A549 (cell line): ENCODE data around the gene ORC3. TPM values are rescaled to one million over a fixed set of nuclear protein-coding genes. Genes with fewer than 3 reads are reported as not detected.

ENCODE experiments used
- ATAC-seq, 2 experiments: fragments of 200-7000 bp in 1 of 2; fragments of >200 bp in 1 of 2; cut with Nextera tagmentation in 1 of 2; cut with Tn5 transposase in 1 of 2; 3 replicates each; pipeline versions ENCODE4 v1.8.0 to v1.9.1; 2018 to 2020; ENCODE audit warnings: mild to moderate bottlenecking in 1 of 2, moderate library complexity in 1 of 2
- CTCF ChIA-PET: fragments of 300-600 bp; sonication (Branson Sonifier 250); formaldehyde crosslinking; extraction: SDS; loops from one replicate; lab custom pipeline; 2021; ENCODE audit warnings: antibody characterized with exemption, inconsistent platforms; lab: Yijun Ruan, JAX
- POLR2A ChIA-PET: fragments of 350-600 bp; formaldehyde crosslinking; extraction: SDS; loops from one replicate; lab custom pipeline; 2021; ENCODE audit warnings: antibody characterized with exemption, inconsistent platforms; lab: Yijun Ruan, JAX
- DNase-seq, 2 experiments: peaks; one replicate each; pipeline versions ENCODE4 v3.0.0 to v3.0.0-alpha.2; 2011 to 2016; ENCODE audit warnings: low read depth in 1 of 2, low spot score in 1 of 2
- FAIRE-seq: peaks from 2 replicates; lab custom pipeline; 2011; peaks lifted over from hg19 to GRCh38; lab: Jason Lieb, UNC
- H3K27ac ChIP-seq, 2 experiments: fragments of >200 bp; sonication (Bioruptor Twin); formaldehyde crosslinking; 3 replicates each; pipeline ENCODE4 v1.5.1; 2016 to 2017
- H3K4me1 ChIP-seq: fragments of >200 bp; sonication (Bioruptor Twin); formaldehyde crosslinking; 3 replicates; pipeline ENCODE4 v1.6.1; 2016
- H3K4me2 ChIP-seq: fragments of >200 bp; sonication (Bioruptor Twin); formaldehyde crosslinking; 3 replicates; pipeline ENCODE4 v1.6.1; 2016
- H3K4me3 ChIP-seq: fragments of >200 bp; sonication (Bioruptor Twin); formaldehyde crosslinking; 3 replicates; pipeline ENCODE4 v1.5.1; 2016
- H3K9me3 ChIP-seq: fragments of >200 bp; sonication (Bioruptor Twin); formaldehyde crosslinking; 3 replicates; pipeline ENCODE4 v1.6.1; 2016
- ATOH8 ChIP-seq: fragments of 250-450 bp; sonication (Bioruptor Pico); IDR thresholded peaks from 2 replicates; pipeline ENCODE4 v1.5.0; 2020; ENCODE audit warnings: low read depth, mild to moderate bottlenecking, moderate library complexity
- BCL3 ChIP-seq: fragments of >200 bp; sonication (Bioruptor Twin); formaldehyde crosslinking; IDR thresholded peaks from 3 replicates; pipeline ENCODE4 v1.6.1; 2016
- CBX8 ChIP-seq: fragments of 200-600 bp; sonication (generic); IDR thresholded peaks from 2 replicates; pipeline ENCODE4 v1.6.1; 2016
- CHD4 ChIP-seq: fragments of 200-600 bp; sonication (generic); IDR thresholded peaks from 2 replicates; pipeline ENCODE4 v1.6.1; 2016; ENCODE audit warnings: antibody characterized with exemption, mild to moderate bottlenecking, borderline replicate concordance
- E2F6 ChIP-seq: IDR thresholded peaks from 2 replicates; pipeline ENCODE4 v1.6.1; 2012; ENCODE audit warnings: low read depth, borderline replicate concordance
- EP300 ChIP-seq, 2 experiments: fragments of >200 bp; sonication (Bioruptor Twin); formaldehyde crosslinking; IDR thresholded peaks; 2 replicates in 1 of 2; 3 replicates in 1 of 2; pipeline ENCODE4 v1.6.1; 2016 to 2017
- FOSB ChIP-seq: fragments of 250-450 bp; sonication (Bioruptor Pico); IDR thresholded peaks from 2 replicates; pipeline ENCODE4 v1.5.0; 2020; ENCODE audit warnings: mild to moderate bottlenecking, moderate library complexity
- FOXS1 ChIP-seq: fragments of 250-450 bp; sonication (Bioruptor Pico); IDR thresholded peaks from 2 replicates; pipeline ENCODE4 v1.5.0; 2020; ENCODE audit warnings: mild to moderate bottlenecking, moderate library complexity
- HEYL ChIP-seq: fragments of 250-450 bp; sonication (Bioruptor Pico); IDR thresholded peaks from 2 replicates; pipeline ENCODE4 v1.8.0; 2021; ENCODE audit warnings: mild to moderate bottlenecking, moderate library complexity
- HMGXB4 ChIP-seq: fragments of 250-450 bp; sonication (Bioruptor Pico); IDR thresholded peaks from 2 replicates; pipeline ENCODE4 v1.5.0; 2021; ENCODE audit warnings: mild to moderate bottlenecking, moderate library complexity, borderline replicate concordance
- JUNB ChIP-seq: fragments of >200 bp; sonication (Bioruptor Twin); formaldehyde crosslinking; IDR thresholded peaks from 2 replicates; pipeline ENCODE4 v1.6.1; 2016
- KDM1A ChIP-seq: fragments of 200-600 bp; sonication (generic); IDR thresholded peaks from 2 replicates; pipeline ENCODE4 v1.6.1; 2016; ENCODE audit warnings: low read depth, mild to moderate bottlenecking
- POLR2A ChIP-seq: IDR thresholded peaks from 2 replicates; pipeline ENCODE4 v1.6.1; 2012; ENCODE audit warnings: mild to moderate bottlenecking, low read length
- RARB ChIP-seq: fragments of 250-450 bp; sonication (Bioruptor Pico); IDR thresholded peaks from 2 replicates; pipeline ENCODE4 v1.8.0; 2021; ENCODE audit warnings: mild to moderate bottlenecking, moderate library complexity
- RCOR1 ChIP-seq: fragments of 150-350 bp; IDR thresholded peaks from 2 replicates; pipeline ENCODE4 v1.6.1; 2014; ENCODE audit warnings: antibody characterized with exemption, low read length, low read depth
- REST ChIP-seq: fragments of 200-600 bp; sonication (generic); IDR thresholded peaks from 2 replicates; pipeline ENCODE4 v1.6.1; 2016; ENCODE audit warnings: antibody characterized with exemption, mild to moderate bottlenecking, moderate library complexity
- RFX5 ChIP-seq: fragments of 450-650 bp; IDR thresholded peaks from 2 replicates; pipeline ENCODE4 v1.7.1; 2014; ENCODE audit warnings: antibody characterized with exemption, mild to moderate bottlenecking, moderate library complexity
- ZNF302 ChIP-seq: fragments of 250-450 bp; sonication (Bioruptor Pico); IDR thresholded peaks from 2 replicates; pipeline ENCODE4 v1.9.0; 2021; ENCODE audit warnings: inconsistent platforms, mild to moderate bottlenecking, moderate library complexity
- ZSCAN20 ChIP-seq: fragments of 250-450 bp; sonication (Bioruptor Pico); IDR thresholded peaks from 2 replicates; pipeline ENCODE4 v1.8.0; 2022; ENCODE audit warnings: mild to moderate bottlenecking, moderate library complexity
- WGBS: methylation state at CpG from one replicate; pipeline ENCODE4 v1.1.6; 2017; ENCODE audit errors: missing lambda C conversion rate; 5-methylcytosine and 5-hydroxymethylcytosine counted together
- polyA plus RNA-seq, 4 experiments: library from polyadenylated mRNA; depleted of rRNA in 3 of 4; stranded (reverse); fragments of >200 nt; fragmentation: RNase III in 1 of 4; extraction: RNeasy Plus Mini Kit Qiagen cat#74134 plus additional on column Dnase treatment in 1 of 4; gene quantifications; 2 replicates in 3 of 4; 3 replicates in 1 of 4; pipeline ENCODE4 v1.2.3, GENCODE V29; 2011 to 2017

Gene ORC3
- polyA plus RNA-seq, 2 of the 4 experiments (the other 2 are of a cell fraction): 25.5 to 50.1 TPM

GRCh38 chr6:87663434-87663833 is 73.5 kb downstream of the ORC3 start:
- FAIRE-seq (no peak), ATAC-seq (no peak), DNase-seq (no peak)
- Histone ChIP-seq H3K4me1 (peaks cover 7% of the 10 kb centered on the region; the same call in 1 of the 3 replicates), H3K27ac (no peak overlapping the region), H3K9me3 (no peaks in the 10 kb centered on the region), H3K4me3 (no peak overlapping the region), H3K4me2 (no peak overlapping the region)
- CTCF ChIA-PET: no interaction called here
- POLR2A ChIA-PET: no interaction called here
- TF ChIP-seq ZNF302 (CRISPR knock-in tag): no peak
- 93% methylated on average over 2 of the region's 2 CpGs for WGBS

GRCh38 chr6:87664921-87665485 is 75.1 kb downstream of the ORC3 start:
- DNase-seq (no peak), FAIRE-seq (no peak), ATAC-seq (no peak)
- POLR2A ChIA-PET: no interaction called here
- Histone ChIP-seq H3K9me3 (no peaks in the 10 kb centered on the region), H3K4me2 (no peak overlapping the region), H3K27ac (no peak overlapping the region), H3K4me1 (peaks cover 9% of the 10 kb centered on the region; the same call in 1 of the 3 replicates), H3K4me3 (no peak overlapping the region)
- CTCF ChIA-PET: no interaction called here
- TF ChIP-seq CBX8: no peak
- TF ChIP-seq JUNB: no peak
- no peak for TF ChIP-seq ZSCAN20 (CRISPR knock-in tag)
- no peak for TF ChIP-seq RARB
- TF ChIP-seq POLR2A: no peak
- no peak for TF ChIP-seq BCL3
- no peak for TF ChIP-seq FOSB (CRISPR knock-in tag)
- no peak for TF ChIP-seq RFX5
- no peak for TF ChIP-seq ATOH8 (CRISPR knock-in tag)
- no peak for TF ChIP-seq HMGXB4 (CRISPR knock-in tag)

GRCh38 chr6:87667032-87667431 is 77.1 kb downstream of the ORC3 start:
- Histone ChIP-seq H3K4me1 (peaks cover 19% of the 10 kb centered on the region), H3K4me2 (no peak overlapping the region), H3K9me3 (no peaks in the 10 kb centered on the region), H3K4me3 (no peak overlapping the region), H3K27ac (no peak overlapping the region)
- ChIA-PET CTCF (no interaction called here), POLR2A (no interaction called here)
- no peak for FAIRE-seq
- no peak for TF ChIP-seq EP300 (IDR thresholded peaks at IDR 0.05)
- TF ChIP-seq FOXS1: no peak
- TF ChIP-seq ATOH8 (CRISPR knock-in tag): no peak
- no peak for TF ChIP-seq RARB
- no peak for TF ChIP-seq REST
- TF ChIP-seq E2F6: no peak
- no peak for TF ChIP-seq HEYL (CRISPR knock-in tag)
- no peak for TF ChIP-seq RCOR1
- TF ChIP-seq KDM1A: no peak
- no peak for TF ChIP-seq CHD4
- ATAC-seq: no peak
- DNase-seq: no peak
